DND-41 (cell line): Measurements from ENCODE around the gene ABLIM2.

Experiments
- ATAC-seq: fragments of 200-7000 bp; cut with Tn5 transposase; 3 replicates; pipeline ENCODE4 v1.9.1; 2021; ENCODE audit warnings: low read depth; ENCODE audit not compliant: insufficient read depth
- DNase-seq: peaks from one replicate; pipeline ENCODE4 v3.0.0-alpha.2; 2020
- H2AFZ ChIP-seq: 2 replicates; pipeline ENCODE4 v1.6.0; 2012; ENCODE audit warnings: low read depth, low read length
- H3K27ac ChIP-seq: 2 replicates; pipeline ENCODE4 v1.5.1; 2012; ENCODE audit warnings: low read length, inconsistent platforms
- H3K27me3 ChIP-seq: fragments of 200-600 bp; sonication (generic); 2 replicates; pipeline ENCODE4 v1.6.0; 2012; ENCODE audit warnings: low read length, mild to moderate bottlenecking, inconsistent platforms; ENCODE audit not compliant: insufficient read depth, poor library complexity
- H3K36me3 ChIP-seq: 2 replicates; pipeline ENCODE4 v1.5.1; 2012; ENCODE audit warnings: low read length, inconsistent platforms; ENCODE audit not compliant: insufficient read depth
- H3K4me1 ChIP-seq: 2 replicates; pipeline ENCODE4 v1.5.1; 2012; ENCODE audit warnings: mild to moderate bottlenecking, low read length; ENCODE audit not compliant: insufficient read depth
- H3K4me2 ChIP-seq: 2 replicates; pipeline ENCODE4 v1.6.0; 2012; ENCODE audit warnings: mild to moderate bottlenecking, moderate library complexity, low read length, inconsistent platforms; ENCODE audit not compliant: insufficient read depth
- H3K4me3 ChIP-seq, 2 experiments: fragments of 200-600 bp in 1 of 2; shearing (Covaris generic) in 1 of 2; 2 replicates each; pipeline ENCODE4 v1.5.1; 2012 to 2016; ENCODE audit warnings: inconsistent platforms in 2 of 2, low read length in 2 of 2, mild to moderate bottlenecking in 2 of 2, low read depth in 1 of 2, moderate library complexity in 1 of 2
- H3K79me2 ChIP-seq: 2 replicates; pipeline ENCODE4 v1.6.0; 2012; ENCODE audit warnings: low read length, inconsistent platforms; ENCODE audit not compliant: insufficient read depth
- H3K9ac ChIP-seq: 2 replicates; pipeline ENCODE4 v1.6.0; 2012; ENCODE audit warnings: low read depth, mild to moderate bottlenecking, inconsistent platforms, low read length, moderate library complexity
- H3K9me3 ChIP-seq: 2 replicates; pipeline ENCODE4 v1.5.1; 2012; ENCODE audit warnings: low read length, moderate library complexity, mild to moderate bottlenecking, inconsistent platforms; ENCODE audit not compliant: insufficient read depth, severe bottlenecking
- H4K20me1 ChIP-seq: 2 replicates; pipeline ENCODE4 v1.6.0; 2012; ENCODE audit warnings: low read length; ENCODE audit not compliant: insufficient read depth
- CTCF ChIP-seq: IDR thresholded peaks from 2 replicates; pipeline ENCODE4 v1.5.1; 2012; ENCODE audit warnings: borderline replicate concordance, low read length, moderate library complexity, mild to moderate bottlenecking; ENCODE audit not compliant: poor library complexity, severe bottlenecking; ENCODE audit errors: extremely low read depth
- EZH2 ChIP-seq: IDR thresholded peaks from 3 replicates; pipeline ENCODE4 v1.6.1; 2012; ENCODE audit warnings: borderline replicate concordance, low read depth, mild to moderate bottlenecking, moderate library complexity, low read length, inconsistent platforms; ENCODE audit not compliant: severe bottlenecking

Gene ABLIM2

GRCh38 chr4:8128100-8128856, 30.3 kb downstream of the ABLIM2 start:
- no peak for ATAC-seq
- H3K9ac ChIP-seq, result no peak overlapping the region
- TF ChIP-seq EZH2 (no peak), CTCF (no peak)
- no peaks in the 10 kb centered on the region for H3K79me2 ChIP-seq
- H3K27me3 ChIP-seq, result no peaks in the 10 kb centered on the region
- no peak overlapping the region for H2AFZ ChIP-seq
- H3K4me2 ChIP-seq, result no peak overlapping the region
- no peak overlapping the region for H3K27ac ChIP-seq
- DNase-seq, result no peak
- no peaks in the 10 kb centered on the region for H3K9me3 ChIP-seq
- H4K20me1 ChIP-seq, result peaks cover 10% of the 10 kb centered on the region; the same call in 1 of the 2 replicates
- H3K4me3 ChIP-seq, result no peak overlapping the region
- no peaks in the 10 kb centered on the region for H3K36me3 ChIP-seq
- H3K4me1 ChIP-seq, result peaks cover 3% of the 10 kb centered on the region; the same call in 1 of the 2 replicates

GRCh38 chr4:8127051-8127826, 31.4 kb downstream of the ABLIM2 start:
- H4K20me1 ChIP-seq, result peaks cover 10% of the 10 kb centered on the region; the same call in 1 of the 2 replicates
- no peaks in the 10 kb centered on the region for H3K36me3 ChIP-seq
- no peak overlapping the region for H3K27ac ChIP-seq
- no peak overlapping the region for H3K9ac ChIP-seq
- no peak overlapping the region for H2AFZ ChIP-seq
- ATAC-seq, result no peak
- peaks cover 3% of the 10 kb centered on the region; the same call in 1 of the 2 replicates for H3K4me1 ChIP-seq
- H3K79me2 ChIP-seq, result no peaks in the 10 kb centered on the region
- H3K4me2 ChIP-seq, result no peak overlapping the region
- H3K9me3 ChIP-seq, result no peaks in the 10 kb centered on the region
- H3K27me3 ChIP-seq, result no peaks in the 10 kb centered on the region
- no peak overlapping the region for H3K4me3 ChIP-seq
- DNase-seq, result no peak
- no peak for TF ChIP-seq CTCF
- TF ChIP-seq EZH2, result no peak

- H3K9me3 ChIP-seq, result no peaks in the 10 kb centered on the region
- no peak overlapping the region for H2AFZ ChIP-seq
- no peak overlapping the region for H3K4me2 ChIP-seq
- no peak for TF ChIP-seq CTCF
- no peak for TF ChIP-seq EZH2
- ATAC-seq (no peak), DNase-seq (no peak)
- no peaks in the 10 kb centered on the region for H3K79me2 ChIP-seq
- H3K36me3 ChIP-seq, result no peaks in the 10 kb centered on the region
- H4K20me1 ChIP-seq, result 0 out of 2 replicates have a peak, but pooled peaks cover 12% of the 10 kb centered on the region
- H3K4me1 ChIP-seq, result peaks cover 3% of the 10 kb centered on the region; the same call in 1 of the 2 replicates
- no peak overlapping the region for H3K27ac ChIP-seq
- no peak overlapping the region for H3K9ac ChIP-seq
- H3K4me3 ChIP-seq, result no peak overlapping the region
- H3K27me3 ChIP-seq, result no peaks in the 10 kb centered on the region
Measured at GRCh38 chr4:8126523-8126922, 32.1 kb downstream of the ABLIM2 start.
